Stimulated activated effector memory CD8-positive, alpha-beta T cell treated with anti-CD3 and anti-CD28 coated beads, Interleukin-12 subunit alpha, Interleukin-12 subunit beta, amount 100 ng/mL, for 72 hours (primary cell): ENCODE results near the gene PPP1R26.
A peak's percentile ranks its signal among the peaks of the same experiment; 100 is the strongest.
"Not testable (repeated sequence)": the region's sequence is repeated elsewhere in the genome, so short reads cannot be mapped to it uniquely, and the experiment has no call there.

Experiments used
- ATAC-seq: fragments of 150-1000 bp; cut with Tn5 transposase; 2 replicates; pipeline ENCODE4 v1.10.0; 2021
- DNase-seq, 2 donors: peaks; one replicate each; pipeline ENCODE4 v3.0.0; 2021 to 2022; ENCODE audit warnings: low spot score in 2 of 2
- H3K27ac Mint-ChIP-seq: one replicate; pipeline ENCODE4 v1.8.0; 2022; ENCODE audit warnings: mild to moderate bottlenecking, mixed read lengths
- H3K36me3 Mint-ChIP-seq: one replicate; pipeline ENCODE4 v1.8.0; 2022; ENCODE audit warnings: mild to moderate bottlenecking, mixed read lengths
- H3K4me1 Mint-ChIP-seq: one replicate; pipeline ENCODE4 v1.8.0; 2022; ENCODE audit warnings: mixed read lengths
- H3K4me3 Mint-ChIP-seq: one replicate; pipeline ENCODE4 v1.8.0; 2022; ENCODE audit warnings: mild to moderate bottlenecking, mixed read lengths
- H3K9me3 Mint-ChIP-seq: one replicate; pipeline ENCODE4 v1.8.0; 2022; ENCODE audit warnings: mixed read lengths

Gene PPP1R26

GRCh38 chr9:135479469-135480052 lies at the start of gene PPP1R26:
TSS of gene PPP1R26 (plus strand) at chr9:135479782. CDS start at chr9:135484511, 4,729 bp downstream.
- H3K9me3 Mint-ChIP-seq: no peaks in the 10 kb centered on the region
- H3K4me1 Mint-ChIP-seq: peaks cover 5% of the 10 kb centered on the region
- H3K4me3 Mint-ChIP-seq: peak within 1 kb of the TSS; percentile 81
- no peaks in the 10 kb centered on the region for H3K36me3 Mint-ChIP-seq
- peak within 1 kb of the TSS; percentile 79 for H3K27ac Mint-ChIP-seq
- ATAC-seq (no peak), DNase-seq (no peak)

GRCh38 chr9:135437259-135437658 lies 42.3 kb upstream of the PPP1R26 start:
- Mint-ChIP-seq H3K4me3 (no peak overlapping the region), H3K27ac (no peak overlapping the region), H3K4me1 (no peaks in the 10 kb centered on the region), H3K36me3 (no peaks in the 10 kb centered on the region), H3K9me3 (peaks cover 6% of the 10 kb centered on the region)
- ATAC-seq (no peak), DNase-seq (no peak)

- not testable (repeated sequence) for H3K27ac Mint-ChIP-seq, ATAC-seq, DNase-seq, H3K36me3 Mint-ChIP-seq, H3K9me3 Mint-ChIP-seq, H3K4me1 Mint-ChIP-seq, H3K4me3 Mint-ChIP-seq
Measured at GRCh38 chr9:135437696-135438095, 41.9 kb upstream of the PPP1R26 start.

- H3K4me1 Mint-ChIP-seq, H3K9me3 Mint-ChIP-seq, H3K4me3 Mint-ChIP-seq, H3K36me3 Mint-ChIP-seq, H3K27ac Mint-ChIP-seq, ATAC-seq: not testable (repeated sequence)
- DNase-seq: peak; percentile 20 to 58
Measured at GRCh38 chr9:135438581-135439232, 40.9 kb upstream of the PPP1R26 start.

GRCh38 chr9:135439514-135439913 lies 40.1 kb upstream of the PPP1R26 start:
- not testable (repeated sequence) for H3K4me3 Mint-ChIP-seq, ATAC-seq, H3K4me1 Mint-ChIP-seq, H3K27ac Mint-ChIP-seq, H3K9me3 Mint-ChIP-seq, H3K36me3 Mint-ChIP-seq, DNase-seq

- Mint-ChIP-seq H3K9me3 (peaks cover 6% of the 10 kb centered on the region), H3K27ac (no peak overlapping the region), H3K36me3 (no peaks in the 10 kb centered on the region)
Measured at GRCh38 chr9:135439916-135440315, 39.7 kb upstream of the PPP1R26 start.

GRCh38 chr9:135440620-135441019 lies 39.0 kb upstream of the PPP1R26 start:
- DNase-seq: no peak
- Mint-ChIP-seq H3K4me3 (no peak overlapping the region), H3K36me3 (no peaks in the 10 kb centered on the region)

More at GRCh38 chr9:135439916-135440315, 39.7 kb upstream of the PPP1R26 start:
- H3K4me1 Mint-ChIP-seq: no peaks in the 10 kb centered on the region
- no peak for ATAC-seq
- H3K4me3 Mint-ChIP-seq: no peak overlapping the region
- DNase-seq: no peak

GRCh38 chr9:135441105-135442071 lies 38.2 kb upstream of the PPP1R26 start:
- not testable (repeated sequence) for H3K36me3 Mint-ChIP-seq, ATAC-seq, DNase-seq, H3K4me3 Mint-ChIP-seq, H3K4me1 Mint-ChIP-seq, H3K9me3 Mint-ChIP-seq, H3K27ac Mint-ChIP-seq

More at GRCh38 chr9:135440620-135441019, 39.0 kb upstream of the PPP1R26 start:
- no peaks in the 10 kb centered on the region for H3K4me1 Mint-ChIP-seq
- H3K9me3 Mint-ChIP-seq: peaks cover 6% of the 10 kb centered on the region
- no peak for ATAC-seq
- no peak overlapping the region for H3K27ac Mint-ChIP-seq

- H3K4me1 Mint-ChIP-seq: no peaks in the 10 kb centered on the region
- no peak overlapping the region for H3K4me3 Mint-ChIP-seq
- peaks cover 4% of the 10 kb centered on the region for H3K9me3 Mint-ChIP-seq
- ATAC-seq: no peak
- H3K27ac Mint-ChIP-seq: no peak overlapping the region
- H3K36me3 Mint-ChIP-seq: no peaks in the 10 kb centered on the region
- DNase-seq: no peak
Measured at GRCh38 chr9:135442075-135442474, 37.5 kb upstream of the PPP1R26 start.

- ATAC-seq: no peak
- Mint-ChIP-seq H3K27ac (no peak overlapping the region), H3K4me3 (no peak overlapping the region), H3K9me3 (no peaks in the 10 kb centered on the region), H3K4me1 (no peaks in the 10 kb centered on the region), H3K36me3 (no peaks in the 10 kb centered on the region)
- no peak for DNase-seq
Measured at GRCh38 chr9:135443797-135444425, 35.7 kb upstream of the PPP1R26 start.

GRCh38 chr9:135447126-135447525 lies 32.5 kb upstream of the PPP1R26 start:
- Mint-ChIP-seq H3K9me3 (no peaks in the 10 kb centered on the region), H3K4me3 (no peak overlapping the region), H3K27ac (no peak overlapping the region), H3K4me1 (no peaks in the 10 kb centered on the region), H3K36me3 (no peaks in the 10 kb centered on the region)
- DNase-seq (no peak), ATAC-seq (no peak)

GRCh38 chr9:135448663-135449100 lies 30.9 kb upstream of the PPP1R26 start:
- no peak for ATAC-seq
- Mint-ChIP-seq H3K4me3 (no peak overlapping the region), H3K36me3 (no peaks in the 10 kb centered on the region), H3K4me1 (no peaks in the 10 kb centered on the region), H3K9me3 (no peaks in the 10 kb centered on the region), H3K27ac (peak overlapping the region; percentile 32)
- no peak for DNase-seq

- H3K9me3 Mint-ChIP-seq, H3K4me3 Mint-ChIP-seq, ATAC-seq, H3K4me1 Mint-ChIP-seq, DNase-seq, H3K36me3 Mint-ChIP-seq, H3K27ac Mint-ChIP-seq: not testable (repeated sequence)
Measured at GRCh38 chr9:135449532-135449931, 30.1 kb upstream of the PPP1R26 start.

GRCh38 chr9:135450956-135451355 lies 28.6 kb upstream of the PPP1R26 start:
- H3K27ac Mint-ChIP-seq: no peak overlapping the region
- no peaks in the 10 kb centered on the region for H3K4me1 Mint-ChIP-seq
- ATAC-seq (no peak), DNase-seq (no peak)
- no peaks in the 10 kb centered on the region for H3K36me3 Mint-ChIP-seq
- no peaks in the 10 kb centered on the region for H3K9me3 Mint-ChIP-seq
- no peak overlapping the region for H3K4me3 Mint-ChIP-seq

GRCh38 chr9:135451909-135452308 lies 27.7 kb upstream of the PPP1R26 start:
- ATAC-seq, H3K36me3 Mint-ChIP-seq, H3K27ac Mint-ChIP-seq, DNase-seq, H3K4me3 Mint-ChIP-seq, H3K4me1 Mint-ChIP-seq, H3K9me3 Mint-ChIP-seq: not testable (repeated sequence)
